Stimulated activated CD4-positive, alpha-beta T cell treated with anti-CD3 and anti-CD28 coated beads, Interleukin-4, amount 100 ng/mL, for 4 hours (primary cell): ENCODE data around the gene LANCL1.
A peak's percentile ranks its signal among the peaks of the same experiment; 100 is the strongest.

ENCODE experiments used
- DNase-seq, 2 experiments: peaks; one replicate each; pipeline ENCODE4 v3.0.0-alpha.2; 2020

LANCL1 gene, protein sequence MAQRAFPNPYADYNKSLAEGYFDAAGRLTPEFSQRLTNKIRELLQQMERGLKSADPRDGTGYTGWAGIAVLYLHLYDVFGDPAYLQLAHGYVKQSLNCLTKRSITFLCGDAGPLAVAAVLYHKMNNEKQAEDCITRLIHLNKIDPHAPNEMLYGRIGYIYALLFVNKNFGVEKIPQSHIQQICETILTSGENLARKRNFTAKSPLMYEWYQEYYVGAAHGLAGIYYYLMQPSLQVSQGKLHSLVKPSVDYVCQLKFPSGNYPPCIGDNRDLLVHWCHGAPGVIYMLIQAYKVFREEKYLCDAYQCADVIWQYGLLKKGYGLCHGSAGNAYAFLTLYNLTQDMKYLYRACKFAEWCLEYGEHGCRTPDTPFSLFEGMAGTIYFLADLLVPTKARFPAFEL

DNA sequence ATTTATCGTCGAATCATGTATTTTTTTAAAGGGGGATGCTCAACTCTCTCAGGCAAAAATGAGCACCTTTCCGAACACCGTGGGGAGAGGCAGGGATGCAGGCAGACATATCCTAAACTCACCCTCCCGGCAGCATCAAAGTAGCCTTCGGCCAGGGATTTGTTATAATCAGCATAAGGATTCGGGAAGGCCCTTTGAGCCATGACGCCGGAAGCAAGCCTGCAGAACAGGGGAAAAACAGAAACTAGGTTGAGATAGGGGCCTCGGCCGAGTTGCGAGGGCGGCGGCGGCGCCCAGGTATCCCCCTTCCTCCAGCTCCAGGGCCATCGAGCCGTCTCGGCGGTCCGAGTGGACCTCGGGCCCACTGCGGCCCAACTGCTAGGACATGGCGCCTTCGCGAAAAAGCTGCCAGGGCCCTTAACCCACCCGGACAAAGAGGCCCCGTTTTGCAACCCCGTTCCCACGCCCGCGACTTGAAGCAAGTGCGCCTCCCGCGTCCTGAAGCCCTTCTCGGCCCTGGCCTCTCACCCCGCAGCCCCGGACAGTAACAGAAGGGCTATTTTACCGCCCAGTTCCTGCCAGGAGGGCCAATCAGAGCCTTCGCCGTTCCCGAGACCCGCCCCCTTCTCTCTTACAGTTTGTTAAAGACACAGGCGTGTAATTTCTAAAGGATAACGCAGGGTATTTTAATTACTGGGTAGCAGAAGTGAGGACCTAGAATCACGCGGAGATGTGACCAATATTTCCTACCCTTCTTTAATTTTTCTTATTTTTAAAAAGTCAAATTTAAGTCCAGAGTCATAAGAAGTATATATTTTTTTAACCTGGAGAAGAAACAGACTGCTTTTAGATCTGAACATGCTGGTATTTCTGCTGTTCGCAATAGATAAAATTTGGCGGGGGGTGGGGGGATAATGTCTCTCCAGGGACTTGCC lies at the start of gene LANCL1:
LANCL1 (minus strand) TSS at position 566 of the 935 bp plus-strand sequence; CDS start at position 203, 363 bp downstream.
- DNase-seq = peak; percentile 71 to 77

DNA sequence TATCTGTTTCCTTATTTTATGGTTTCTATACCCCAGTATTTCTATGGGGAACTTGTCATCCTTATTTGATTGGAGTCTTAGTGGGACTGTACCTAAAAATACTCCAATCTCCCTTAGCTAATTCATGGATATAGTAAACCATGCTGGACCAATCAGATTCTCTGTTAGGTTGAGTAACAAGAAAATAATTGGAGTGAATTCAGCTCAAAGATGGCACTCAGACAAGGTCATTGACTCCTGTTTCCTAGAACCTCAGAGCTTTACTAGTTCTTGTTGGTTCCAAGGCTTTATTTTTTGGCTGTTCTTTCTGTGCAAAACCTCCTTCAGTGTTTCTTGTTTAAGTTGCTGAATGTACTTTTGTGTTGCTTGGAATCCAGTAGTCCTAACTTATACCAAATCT lies 48.0 kb upstream of the LANCL1 start:
- no peak for DNase-seq

DNA sequence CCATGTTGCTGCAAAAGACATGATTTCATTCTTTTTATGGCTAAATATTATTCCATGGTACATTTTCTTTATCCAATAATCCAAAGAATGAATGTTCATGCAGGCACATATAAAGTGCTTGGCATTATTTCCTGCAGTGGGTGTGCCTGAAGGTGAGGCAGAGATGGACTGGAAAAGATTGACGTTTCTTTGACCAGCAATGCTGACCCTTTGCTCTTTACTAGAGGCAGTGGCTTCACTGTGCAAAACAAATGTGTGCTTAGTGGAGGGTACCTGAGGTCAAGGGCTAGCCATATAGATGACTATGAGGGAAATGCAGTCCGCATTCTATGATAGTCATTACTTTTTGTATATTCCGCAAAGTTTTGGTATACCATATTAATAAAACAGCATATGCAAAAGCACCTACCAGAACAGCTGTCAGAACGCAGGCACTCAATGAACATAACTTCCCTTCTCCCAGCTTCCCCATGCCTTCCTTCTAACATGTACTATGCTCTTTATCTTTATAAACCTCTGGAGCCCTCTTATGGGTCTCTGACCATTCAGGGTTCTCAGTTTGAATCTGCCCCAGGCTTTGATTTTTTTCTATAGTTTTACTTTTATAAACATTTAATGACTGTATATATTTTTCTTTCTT lies 47.2 kb upstream of the LANCL1 start:
- DNase-seq = no peak

DNA sequence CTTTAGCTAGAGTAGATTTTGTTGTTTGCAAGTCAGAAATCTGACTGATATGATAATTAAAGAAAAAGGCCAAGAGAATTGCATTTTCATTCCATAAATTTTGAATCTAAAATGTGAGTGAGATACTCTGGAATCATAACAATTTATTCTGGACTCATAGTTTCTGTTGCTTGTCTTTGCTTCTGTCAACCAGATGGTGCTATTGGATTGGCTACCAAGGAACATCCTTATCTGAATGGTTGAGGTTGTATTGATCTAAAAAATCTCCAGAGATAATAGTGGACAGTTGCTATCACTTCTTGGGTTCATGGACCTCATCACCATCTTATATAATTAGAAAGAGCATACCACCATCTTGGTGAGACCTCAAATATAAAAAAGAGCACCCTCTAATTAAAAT lies 45.8 kb upstream of the LANCL1 start:
- DNase-seq = no peak

GRCh38 chr2:210519594-210519993 lies 43.0 kb upstream of the LANCL1 start:
- DNase-seq = no peak

- DNase-seq = no peak
Measured at GRCh38 chr2:210517264-210517663, 40.7 kb upstream of the LANCL1 start.

- no peak for DNase-seq
Measured at GRCh38 chr2:210515911-210516310, 39.4 kb upstream of the LANCL1 start.

DNA sequence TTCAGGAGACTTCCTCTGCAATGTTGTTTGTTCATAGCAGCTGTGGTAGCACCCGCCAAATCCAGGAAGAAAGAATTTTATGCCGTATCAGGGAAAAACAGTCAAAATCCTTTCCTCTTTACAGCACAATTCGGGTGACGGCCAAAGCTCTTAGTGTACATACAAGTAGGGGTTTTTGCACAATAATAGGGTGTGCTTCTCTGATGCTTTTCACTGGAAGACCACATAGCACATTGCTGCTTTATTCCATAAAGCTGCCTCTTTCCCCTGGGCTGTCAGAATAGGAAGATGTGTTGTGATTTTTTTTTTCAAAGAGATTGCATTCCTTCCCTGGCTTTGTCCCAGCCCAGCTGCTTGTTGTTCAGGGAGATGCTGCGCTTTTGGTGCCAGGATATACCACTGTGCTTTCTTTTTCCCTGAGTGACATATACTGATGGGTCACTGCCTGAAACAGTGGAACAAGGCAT lies 27.2 kb upstream of the LANCL1 start:
- no peak for DNase-seq

- DNase-seq = no peak
Measured at GRCh38 chr2:210503001-210503623, 26.6 kb upstream of the LANCL1 start.

- DNase-seq = no peak
Measured at GRCh38 chr2:210496512-210496911, 20.0 kb upstream of the LANCL1 start.

DNA sequence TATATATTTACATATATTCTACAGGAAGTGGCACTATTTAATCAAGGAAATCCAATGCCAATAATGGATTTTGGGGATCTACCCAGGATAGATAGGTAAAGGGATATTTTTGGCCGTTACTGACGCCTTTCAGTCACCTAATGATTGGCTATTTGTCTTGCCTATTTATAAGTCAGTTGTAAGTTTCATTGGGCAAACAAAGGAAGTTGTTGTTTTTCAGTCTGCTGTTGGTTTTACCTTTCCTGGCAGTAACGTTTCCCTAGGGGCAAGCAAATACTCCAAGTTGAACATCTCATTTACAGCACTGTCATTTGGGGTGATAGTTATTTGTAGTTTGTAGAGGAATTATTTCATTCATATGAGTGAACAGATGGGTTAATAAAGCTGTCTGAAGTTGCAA lies 17.0 kb upstream of the LANCL1 start:
- no peak for DNase-seq

DNA sequence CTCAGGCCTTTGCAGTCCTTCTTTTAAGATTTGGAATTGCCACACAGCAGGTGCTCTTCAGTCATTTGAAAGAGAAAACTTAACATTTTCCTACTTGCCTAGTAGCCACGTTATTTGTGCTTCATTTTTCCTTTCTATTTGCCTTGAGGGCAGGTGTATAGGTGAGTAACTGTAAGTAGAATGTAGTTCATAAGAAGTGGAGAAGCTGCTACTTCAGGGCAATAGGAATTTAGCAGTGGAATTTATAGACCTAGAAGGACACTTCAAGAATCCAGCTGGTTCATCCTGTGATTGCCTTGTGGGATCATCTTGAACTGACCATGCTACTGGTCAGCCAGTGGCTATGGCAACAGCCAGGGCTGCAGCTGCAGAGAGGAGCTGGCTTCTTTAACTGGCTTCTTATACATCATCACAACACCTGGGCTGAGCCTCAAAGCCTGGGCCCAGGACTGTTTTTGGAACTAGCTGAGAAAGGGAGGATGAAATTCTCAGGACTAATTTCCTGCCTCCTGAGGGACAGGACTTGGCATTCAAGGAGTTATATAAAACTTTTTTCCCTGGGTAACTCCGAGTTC lies 5.1 kb upstream of the LANCL1 start:
- no peak for DNase-seq

GRCh38 chr2:210480764-210481163 lies 4.2 kb upstream of the LANCL1 start:
- no peak for DNase-seq

DNA sequence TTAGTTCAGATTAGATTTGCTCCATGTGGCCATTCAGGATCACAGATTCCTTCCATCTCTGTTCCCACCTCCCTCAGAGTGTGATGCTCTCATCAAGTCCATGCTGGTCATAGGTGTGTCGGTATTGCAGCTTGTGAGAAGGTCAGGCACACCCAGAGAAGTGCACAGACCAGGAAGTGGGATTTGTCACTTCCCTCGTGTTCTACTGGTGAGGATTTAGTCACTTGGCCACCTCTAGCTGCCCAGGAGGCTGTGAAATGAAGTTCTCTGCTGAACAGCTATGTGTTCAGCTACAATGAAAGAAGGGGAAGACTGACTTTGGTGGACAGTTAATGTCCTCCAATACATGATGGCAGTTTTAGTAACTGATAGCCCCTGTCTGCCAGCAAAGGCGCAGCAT lies 3.5 kb upstream of the LANCL1 start:
- DNase-seq = no peak

DNA sequence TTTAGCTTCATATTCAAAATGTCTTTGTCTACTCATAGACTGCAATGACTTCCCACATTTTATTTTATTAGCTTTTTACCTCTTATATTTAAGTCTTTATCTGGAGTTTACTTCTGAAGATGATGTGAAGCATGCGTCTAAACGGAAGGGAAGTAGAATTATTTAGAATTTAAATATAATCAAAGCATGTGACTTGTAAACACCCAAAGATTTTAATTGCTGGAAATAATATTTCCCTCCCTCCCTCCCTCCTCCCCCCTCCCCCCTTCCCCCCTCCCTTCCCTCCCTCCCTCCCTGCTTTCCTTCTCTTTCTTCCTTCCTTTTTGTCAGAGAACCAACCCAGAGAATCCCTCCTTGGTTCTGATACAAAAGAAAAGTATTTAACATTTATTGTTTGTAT lies 2.1 kb upstream of the LANCL1 start:
- DNase-seq = no peak

- no peak for DNase-seq
Measured at GRCh38 chr2:210477496-210477895, 937 bp upstream of the LANCL1 start.

GRCh38 chr2:210475706-210476105 lies 853 bp downstream of the LANCL1 start:
- DNase-seq = no peak

- no peak for DNase-seq
Measured at GRCh38 chr2:210474776-210475175, 1.8 kb downstream of the LANCL1 start.

DNA sequence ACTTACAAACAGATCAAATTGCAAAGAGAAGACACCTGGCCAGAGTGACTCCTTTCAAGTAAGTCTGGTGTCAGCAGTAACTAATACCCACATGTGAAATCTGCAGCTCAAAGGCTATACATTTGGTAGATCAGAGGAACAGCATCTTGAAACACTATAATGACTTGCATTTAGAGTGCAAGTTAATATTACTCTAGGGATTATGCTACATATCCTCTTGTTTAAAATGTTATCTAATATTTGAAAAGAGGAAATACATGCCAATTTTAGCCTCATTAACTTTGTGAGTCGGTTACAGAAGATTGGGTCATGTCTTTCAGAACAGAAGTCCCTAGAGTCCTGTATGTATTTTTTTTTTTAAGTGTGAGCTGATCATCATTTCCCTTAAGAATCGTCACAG lies 15.2 kb downstream of the LANCL1 start:
- DNase-seq = no peak

GRCh38 chr2:210460322-210461227 lies 16.0 kb downstream of the LANCL1 start:
- DNase-seq = no peak

DNA sequence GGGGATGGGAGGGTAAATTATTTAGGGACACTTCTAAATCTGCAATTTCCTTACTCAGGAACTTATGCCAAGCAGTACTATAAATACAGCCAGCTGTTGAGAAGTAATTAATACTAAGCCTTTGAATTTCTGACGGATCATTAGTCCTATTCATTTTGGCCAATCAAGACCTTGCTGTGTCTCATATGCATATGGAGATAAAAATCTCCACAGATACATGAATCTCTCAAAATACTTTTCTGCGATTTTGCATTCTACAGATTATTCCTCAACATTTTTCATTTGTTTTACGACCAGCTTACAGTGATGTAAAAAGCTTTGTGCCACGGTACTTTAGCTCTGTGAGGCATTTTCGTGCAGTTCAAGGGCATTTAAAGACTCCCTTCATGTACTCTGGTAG lies 16.7 kb downstream of the LANCL1 start:
- DNase-seq = no peak
